Gastroesophageal sphincter (tissue), 4 donors: Measurements from ENCODE around the gene PGP. TPM values are rescaled to one million over a fixed set of nuclear protein-coding genes. Genes with fewer than 3 reads are reported as not detected.

ENCODE experiments used
- ATAC-seq: fragments of 150-250 bp; one replicate; pipeline ENCODE4 v1.9.1; 2016; ENCODE audit warnings: mild to moderate bottlenecking, moderate library complexity
- H3K27ac ChIP-seq, 4 donors: fragments of 200-600 bp; sonication (generic) in 3 of 4; 1 replicate in 3 of 4; 2 replicates in 1 of 4; pipeline ENCODE4 v1.5.1; 2016 to 2019
- H3K27me3 ChIP-seq: fragments of 200-600 bp; sonication (generic); one replicate; pipeline ENCODE4 v1.5.1; 2019
- H3K36me3 ChIP-seq, 2 donors: fragments of 200-600 bp; sonication (generic); one replicate each; pipeline ENCODE4 v1.5.1; 2019; ENCODE audit warnings: control low read depth in 1 of 2
- H3K4me1 ChIP-seq, 3 donors: fragments of 200-600 bp; sonication (generic); 1 replicate in 2 of 3; 2 replicates in 1 of 3; pipeline ENCODE4 v1.5.1; 2016 to 2019; ENCODE audit warnings: control low read depth in 2 of 3
- H3K4me3 ChIP-seq, 2 donors: fragments of 200-600 bp; sonication (generic); one replicate each; pipeline ENCODE4 v1.5.1; 2019; ENCODE audit warnings: mild to moderate bottlenecking in 1 of 2, moderate library complexity in 1 of 2
- H3K9me3 ChIP-seq, 3 donors: fragments of 200-600 bp; sonication (generic); one replicate each; pipeline ENCODE4 v1.5.1; 2017 to 2019; ENCODE audit warnings: control low read depth in 2 of 3
- CTCF ChIP-seq, 4 experiments: fragments of 200-600 bp in 2 of 4; fragments of 450-650 bp in 2 of 4; sonication (generic) in 1 of 4; IDR thresholded peaks; one replicate each; pipeline ENCODE4 v1.5.1; 2017 to 2019; ENCODE audit warnings: antibody characterized with exemption in 4 of 4, mild to moderate bottlenecking in 2 of 4, moderate library complexity in 2 of 4
- EP300 ChIP-seq: sonication (generic); formaldehyde crosslinking; IDR thresholded peaks from one replicate; pipeline ENCODE4 v1.6.1; 2017; ENCODE audit warnings: antibody characterized with exemption, mild to moderate bottlenecking
- POLR2A ChIP-seq, 2 donors: fragments of 450-650 bp; IDR thresholded peaks; one replicate each; pipeline ENCODE4 v1.6.1; 2017; ENCODE audit warnings: antibody characterized with exemption in 2 of 2, mild to moderate bottlenecking in 2 of 2, moderate library complexity in 1 of 2
- POLR2AphosphoS5 ChIP-seq: sonication (generic); formaldehyde crosslinking; IDR thresholded peaks from one replicate; pipeline ENCODE4 v1.6.1; 2017; ENCODE audit warnings: antibody characterized with exemption
- WGBS, 2 donors: methylation state at CpG; one replicate each; pipeline ENCODE4 v1.1.5; 2018; ENCODE audit warnings: low coverage in 1 of 2; 5-methylcytosine and 5-hydroxymethylcytosine counted together
- total RNA-seq, 4 donors: library from RNA; depleted of rRNA; stranded (reverse); fragments of >200 nt; gene quantifications; one replicate each; pipeline ENCODE4 v1.1.0, GENCODE V29; 2016

PGP gene
- total RNA-seq, 4 donors from 2014 or later, result 7.6 to 17.3 (median 12.5) TPM

- TF ChIP-seq EP300 (no peak), POLR2A (IDR thresholded peaks at IDR 0.05) (no peak), CTCF (IDR thresholded peaks at IDR 0.05) (no peak), POLR2AphosphoS5 (no peak)
- no peak for ATAC-seq
Measured at GRCh38 chr16:2231016-2231931, 16.6 kb upstream of the PGP start.

GRCh38 chr16:2230376-2230775, 15.7 kb upstream of the PGP start:
- no peak for TF ChIP-seq POLR2A (IDR thresholded peaks at IDR 0.05)
- no peak for TF ChIP-seq POLR2AphosphoS5
- TF ChIP-seq EP300, result no peak
- no peak for TF ChIP-seq CTCF (IDR thresholded peaks at IDR 0.05)
- H3K27ac ChIP-seq, result no peak overlapping the region
- no peaks in the 10 kb centered on the region for H3K9me3 ChIP-seq
- WGBS, 2 donors, result 84% methylated on average over 8 of the region's 13 CpGs; no CpG with 5 or more reads in 1 of the 2 donors
- no peak for ATAC-seq
- no peak overlapping the region for H3K4me3 ChIP-seq
- H3K36me3 ChIP-seq, result peaks cover 0 to 91% of the 10 kb centered on the region in 2 donors
- H3K27me3 ChIP-seq, result peaks cover 35% of the 10 kb centered on the region
- H3K4me1 ChIP-seq, result peaks cover 0 to 21% (median 7%) of the 10 kb centered on the region in 3 donors

More at GRCh38 chr16:2231016-2231931, 16.6 kb upstream of the PGP start:
- WGBS, 2 donors, result 49 to 80% methylated on average over 3 to 7 of the region's 29 CpGs
- Histone ChIP-seq H3K4me3 (no peak overlapping the region), H3K9me3 (no peaks in the 10 kb centered on the region), H3K4me1 (peaks cover 0 to 17% (median 6%) of the 10 kb centered on the region in 3 donors), H3K27me3 (peaks cover 44% of the 10 kb centered on the region), H3K27ac (no peak overlapping the region), H3K36me3 (peaks cover 0 to 95% of the 10 kb centered on the region in 2 donors)

- WGBS, 2 donors, result 80% methylated on average over 1 of the region's 23 CpGs; no CpG with 5 or more reads in 1 of the 2 donors
- TF ChIP-seq POLR2AphosphoS5 (no peak), CTCF (IDR thresholded peaks at IDR 0.05) (no peak), POLR2A (IDR thresholded peaks at IDR 0.05) (no peak), EP300 (no peak)
- no peak overlapping the region for H3K4me3 ChIP-seq
Measured at GRCh38 chr16:2229632-2230250, 15.1 kb upstream of the PGP start.

GRCh38 chr16:2229091-2229490, 14.5 kb upstream of the PGP start:
- Histone ChIP-seq H3K9me3 (no peaks in the 10 kb centered on the region), H3K27me3 (peaks cover 22% of the 10 kb centered on the region), H3K36me3 (peaks cover 0 to 78% of the 10 kb centered on the region in 2 donors), H3K4me3 (no peak overlapping the region), H3K4me1 (peaks cover 0 to 33% (median 20%) of the 10 kb centered on the region in 3 donors), H3K27ac (no peak overlapping the region)
- WGBS, 2 donors, result no CpG with 5 or more reads among the region's 12 CpGs
- ATAC-seq, result no peak
- TF ChIP-seq POLR2AphosphoS5 (no peak), CTCF (IDR thresholded peaks at IDR 0.05) (no peak), POLR2A (IDR thresholded peaks at IDR 0.05) (no peak)

More at GRCh38 chr16:2229632-2230250, 15.1 kb upstream of the PGP start:
- Histone ChIP-seq H3K27me3 (peaks cover 29% of the 10 kb centered on the region), H3K4me1 (peaks cover 0 to 27% (median 13%) of the 10 kb centered on the region in 3 donors), H3K36me3 (peaks cover 0 to 85% of the 10 kb centered on the region in 2 donors), H3K27ac (no peak overlapping the region), H3K9me3 (no peaks in the 10 kb centered on the region)
- no peak for ATAC-seq
